ENCODE results near the gene CD40LG. TPM values are rescaled to one million over a fixed set of nuclear protein-coding genes. Genes with fewer than 3 reads are reported as not detected.

The CD40LG gene
- total and polyA plus RNA-seq, 2 of the 13 experiments (the other 11 are each of a cell fraction or from before 2014, with no cell fraction given), result not detected

DNA sequence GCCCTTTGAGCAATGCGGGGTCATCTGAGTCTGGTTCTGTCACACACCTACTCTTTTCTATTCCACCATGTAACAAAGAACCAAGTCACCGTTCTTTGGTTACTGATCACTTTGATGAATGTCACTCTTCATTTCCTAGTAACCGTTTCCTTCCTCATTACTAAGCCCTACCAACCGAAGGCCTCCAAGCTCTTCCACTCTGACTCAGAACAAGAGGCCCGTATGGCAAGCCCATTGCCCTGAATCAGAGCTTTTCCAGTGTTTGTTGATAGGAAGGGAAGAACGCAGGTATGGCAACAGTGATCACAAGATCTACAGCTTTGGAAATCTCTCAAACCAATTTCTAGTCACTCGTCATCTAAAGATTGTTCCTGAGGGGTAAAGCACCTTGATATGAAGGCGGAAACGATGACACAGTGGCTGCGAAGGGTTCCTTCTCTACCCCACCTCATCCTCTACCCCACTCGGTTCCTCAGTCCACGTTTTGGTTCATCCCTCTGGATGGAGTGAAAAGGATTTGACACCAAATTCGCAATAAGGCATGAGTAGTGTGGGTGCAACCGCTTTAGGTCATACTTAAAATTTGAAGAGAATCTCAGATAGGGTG is 28.0 kb upstream of the CD40LG start (continued):
- TF ChIP-seq, protein P1, sequence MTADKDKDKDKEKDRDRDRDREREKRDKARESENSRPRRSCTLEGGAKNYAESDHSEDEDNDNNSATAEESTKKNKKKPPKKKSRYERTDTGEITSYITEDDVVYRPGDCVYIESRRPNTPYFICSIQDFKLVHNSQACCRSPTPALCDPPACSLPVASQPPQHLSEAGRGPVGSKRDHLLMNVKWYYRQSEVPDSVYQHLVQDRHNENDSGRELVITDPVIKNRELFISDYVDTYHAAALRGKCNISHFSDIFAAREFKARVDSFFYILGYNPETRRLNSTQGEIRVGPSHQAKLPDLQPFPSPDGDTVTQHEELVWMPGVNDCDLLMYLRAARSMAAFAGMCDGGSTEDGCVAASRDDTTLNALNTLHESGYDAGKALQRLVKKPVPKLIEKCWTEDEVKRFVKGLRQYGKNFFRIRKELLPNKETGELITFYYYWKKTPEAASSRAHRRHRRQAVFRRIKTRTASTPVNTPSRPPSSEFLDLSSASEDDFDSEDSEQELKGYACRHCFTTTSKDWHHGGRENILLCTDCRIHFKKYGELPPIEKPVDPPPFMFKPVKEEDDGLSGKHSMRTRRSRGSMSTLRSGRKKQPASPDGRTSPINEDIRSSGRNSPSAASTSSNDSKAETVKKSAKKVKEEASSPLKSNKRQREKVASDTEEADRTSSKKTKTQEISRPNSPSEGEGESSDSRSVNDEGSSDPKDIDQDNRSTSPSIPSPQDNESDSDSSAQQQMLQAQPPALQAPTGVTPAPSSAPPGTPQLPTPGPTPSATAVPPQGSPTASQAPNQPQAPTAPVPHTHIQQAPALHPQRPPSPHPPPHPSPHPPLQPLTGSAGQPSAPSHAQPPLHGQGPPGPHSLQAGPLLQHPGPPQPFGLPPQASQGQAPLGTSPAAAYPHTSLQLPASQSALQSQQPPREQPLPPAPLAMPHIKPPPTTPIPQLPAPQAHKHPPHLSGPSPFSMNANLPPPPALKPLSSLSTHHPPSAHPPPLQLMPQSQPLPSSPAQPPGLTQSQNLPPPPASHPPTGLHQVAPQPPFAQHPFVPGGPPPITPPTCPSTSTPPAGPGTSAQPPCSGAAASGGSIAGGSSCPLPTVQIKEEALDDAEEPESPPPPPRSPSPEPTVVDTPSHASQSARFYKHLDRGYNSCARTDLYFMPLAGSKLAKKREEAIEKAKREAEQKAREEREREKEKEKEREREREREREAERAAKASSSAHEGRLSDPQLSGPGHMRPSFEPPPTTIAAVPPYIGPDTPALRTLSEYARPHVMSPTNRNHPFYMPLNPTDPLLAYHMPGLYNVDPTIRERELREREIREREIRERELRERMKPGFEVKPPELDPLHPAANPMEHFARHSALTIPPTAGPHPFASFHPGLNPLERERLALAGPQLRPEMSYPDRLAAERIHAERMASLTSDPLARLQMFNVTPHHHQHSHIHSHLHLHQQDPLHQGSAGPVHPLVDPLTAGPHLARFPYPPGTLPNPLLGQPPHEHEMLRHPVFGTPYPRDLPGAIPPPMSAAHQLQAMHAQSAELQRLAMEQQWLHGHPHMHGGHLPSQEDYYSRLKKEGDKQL (CRISPR knock-in tag; IDR thresholded peaks at IDR 0.05; ENCODE audit: low read depth), result no peak
- TF ChIP-seq PTBP1 (IDR thresholded peaks at IDR 0.05; ENCODE audit: low read depth, low read length, poor library complexity, severe bottlenecking) (no peak), RFX5 (IDR thresholded peaks at IDR 0.05; ENCODE audit: low read depth, low read length) (no peak), SKI (IDR thresholded peaks at IDR 0.05; ENCODE audit: partially characterized antibody) (no peak), SMAD1 (CRISPR knock-in tag; IDR thresholded peaks at IDR 0.05; ENCODE audit: borderline replicate concordance, low read depth) (no peak), FOXK2 (IDR thresholded peaks at IDR 0.05) (no peak), MYNN (CRISPR knock-in tag; IDR thresholded peaks at IDR 0.05; ENCODE audit: low read depth) (no peak), PHF21A (CRISPR knock-in tag; IDR thresholded peaks at IDR 0.05) (no peak), SP140L (CRISPR knock-in tag; IDR thresholded peaks at IDR 0.05; ENCODE audit: borderline replicate concordance) (no peak)
- TF ChIP-seq, protein P2, sequence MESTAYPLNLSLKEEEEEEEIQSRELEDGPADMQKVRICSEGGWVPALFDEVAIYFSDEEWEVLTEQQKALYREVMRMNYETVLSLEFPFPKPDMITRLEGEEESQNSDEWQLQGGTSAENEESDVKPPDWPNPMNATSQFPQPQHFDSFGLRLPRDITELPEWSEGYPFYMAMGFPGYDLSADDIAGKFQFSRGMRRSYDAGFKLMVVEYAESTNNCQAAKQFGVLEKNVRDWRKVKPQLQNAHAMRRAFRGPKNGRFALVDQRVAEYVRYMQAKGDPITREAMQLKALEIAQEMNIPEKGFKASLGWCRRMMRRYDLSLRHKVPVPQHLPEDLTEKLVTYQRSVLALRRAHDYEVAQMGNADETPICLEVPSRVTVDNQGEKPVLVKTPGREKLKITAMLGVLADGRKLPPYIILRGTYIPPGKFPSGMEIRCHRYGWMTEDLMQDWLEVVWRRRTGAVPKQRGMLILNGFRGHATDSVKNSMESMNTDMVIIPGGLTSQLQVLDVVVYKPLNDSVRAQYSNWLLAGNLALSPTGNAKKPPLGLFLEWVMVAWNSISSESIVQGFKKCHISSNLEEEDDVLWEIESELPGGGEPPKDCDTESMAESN (CRISPR knock-in tag; conservative IDR thresholded peaks at IDR 0.05), result no peak
